ENCODE measurements around the gene ALG14.

GRCh38 chr1:94971491-94971924 lies 101.2 kb downstream of the ALG14 start:
- no peak for TF ChIP-seq CTCF (IDR thresholded peaks at IDR 0.05; ENCODE audit: low read depth, low read length)
- TF ChIP-seq EZH2phosphoT487 (IDR thresholded peaks at IDR 0.05; ENCODE audit: low read depth): no peak
